Activated gamma-delta T cell (primary cell): ENCODE data around the gene NCR1.
"Not testable (repeated sequence)": the region's sequence is repeated elsewhere in the genome, so short reads cannot be mapped to it uniquely, and the experiment has no call there.

Source experiments
- DNase-seq: peaks from one replicate; lab custom pipeline; 2025; lab: John Stamatoyannopoulos, UW

The NCR1 gene

GRCh38 chr19:54907899-54908298 lies 2.0 kb downstream of the NCR1 start:
- not testable (repeated sequence) for DNase-seq

- no peak for DNase-seq
These were observed 10.9 kb downstream of the NCR1 start for GRCh38 chr19:54916822-54917221.

GRCh38 chr19:54918499-54918898 lies 12.6 kb downstream of the NCR1 start:
- DNase-seq: no peak

- DNase-seq: not testable (repeated sequence)
These were observed 14.0 kb downstream of the NCR1 start for GRCh38 chr19:54919646-54920563.

GRCh38 chr19:54921082-54921481 lies 15.1 kb downstream of the NCR1 start:
- no peak for DNase-seq

GRCh38 chr19:54923276-54923675 lies 17.3 kb downstream of the NCR1 start:
- no peak for DNase-seq

- DNase-seq: no peak
These were observed 22.4 kb downstream of the NCR1 start for GRCh38 chr19:54928299-54928698.

- DNase-seq: no peak
These were observed 32.0 kb downstream of the NCR1 start for GRCh38 chr19:54937926-54938325.

- DNase-seq: no peak
These were observed 33.0 kb downstream of the NCR1 start for GRCh38 chr19:54938906-54939305.

- DNase-seq: not testable (repeated sequence)
These were observed 33.6 kb downstream of the NCR1 start for GRCh38 chr19:54939538-54939937.

GRCh38 chr19:54943772-54944361 lies 37.9 kb downstream of the NCR1 start:
- DNase-seq: not testable (repeated sequence)

- DNase-seq: no peak
These were observed 41.4 kb downstream of the NCR1 start, which contains the start of gene NLRP7 for GRCh38 chr19:54947381-54947780. Gene NLRP7, minus strand, starts transcription at chr19:54947530.

- DNase-seq: no peak
These were observed 43.5 kb downstream of the NCR1 start for GRCh38 chr19:54949412-54949811.

GRCh38 chr19:54950580-54950979 lies 44.6 kb downstream of the NCR1 start:
- not testable (repeated sequence) for DNase-seq

- DNase-seq: no peak
These were observed 46.8 kb downstream of the NCR1 start for GRCh38 chr19:54952591-54953344.

- not testable (repeated sequence) for DNase-seq
These were observed 47.4 kb downstream of the NCR1 start for GRCh38 chr19:54953345-54953713.

- no peak for DNase-seq
These were observed 49.4 kb downstream of the NCR1 start for GRCh38 chr19:54955376-54955775.

- DNase-seq: no peak
These were observed 53.9 kb downstream of the NCR1 start for GRCh38 chr19:54959840-54960239.
